ENCODE results near the gene SFXN2. TPM values are rescaled to one million over a fixed set of nuclear protein-coding genes. Genes with fewer than 3 reads are reported as not detected.

SFXN2 gene
- total RNA-seq, 4 donors from 2014 or later: 4.3 to 7.9 (median 5.0) TPM

DNA sequence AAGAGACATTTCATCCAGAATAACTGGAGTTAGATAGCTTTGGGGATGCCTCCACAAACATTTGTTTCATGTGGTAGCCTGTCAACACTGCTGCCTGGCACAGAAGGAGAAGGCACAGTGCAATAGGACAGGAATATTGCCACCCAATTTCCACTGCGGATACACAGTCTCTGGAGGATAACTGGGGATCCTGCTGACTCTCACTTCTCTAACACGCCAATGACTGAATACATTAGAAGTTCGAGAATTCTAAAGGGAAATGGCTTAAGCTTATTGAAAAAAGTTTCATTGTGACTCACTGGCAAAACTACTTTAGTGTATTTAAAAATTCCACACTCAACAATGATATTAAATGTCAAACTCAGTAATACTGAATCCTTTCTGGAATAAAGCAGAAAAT is 13.2 kb upstream of the SFXN2 start:
- no peak for ATAC-seq (ENCODE audit: low FRiP score)
- no peak for DNase-seq (ENCODE audit: low spot score)
- TF ChIP-seq, protein P1, sequence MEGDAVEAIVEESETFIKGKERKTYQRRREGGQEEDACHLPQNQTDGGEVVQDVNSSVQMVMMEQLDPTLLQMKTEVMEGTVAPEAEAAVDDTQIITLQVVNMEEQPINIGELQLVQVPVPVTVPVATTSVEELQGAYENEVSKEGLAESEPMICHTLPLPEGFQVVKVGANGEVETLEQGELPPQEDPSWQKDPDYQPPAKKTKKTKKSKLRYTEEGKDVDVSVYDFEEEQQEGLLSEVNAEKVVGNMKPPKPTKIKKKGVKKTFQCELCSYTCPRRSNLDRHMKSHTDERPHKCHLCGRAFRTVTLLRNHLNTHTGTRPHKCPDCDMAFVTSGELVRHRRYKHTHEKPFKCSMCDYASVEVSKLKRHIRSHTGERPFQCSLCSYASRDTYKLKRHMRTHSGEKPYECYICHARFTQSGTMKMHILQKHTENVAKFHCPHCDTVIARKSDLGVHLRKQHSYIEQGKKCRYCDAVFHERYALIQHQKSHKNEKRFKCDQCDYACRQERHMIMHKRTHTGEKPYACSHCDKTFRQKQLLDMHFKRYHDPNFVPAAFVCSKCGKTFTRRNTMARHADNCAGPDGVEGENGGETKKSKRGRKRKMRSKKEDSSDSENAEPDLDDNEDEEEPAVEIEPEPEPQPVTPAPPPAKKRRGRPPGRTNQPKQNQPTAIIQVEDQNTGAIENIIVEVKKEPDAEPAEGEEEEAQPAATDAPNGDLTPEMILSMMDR (IDR thresholded peaks at IDR 0.05): no peak

DNA sequence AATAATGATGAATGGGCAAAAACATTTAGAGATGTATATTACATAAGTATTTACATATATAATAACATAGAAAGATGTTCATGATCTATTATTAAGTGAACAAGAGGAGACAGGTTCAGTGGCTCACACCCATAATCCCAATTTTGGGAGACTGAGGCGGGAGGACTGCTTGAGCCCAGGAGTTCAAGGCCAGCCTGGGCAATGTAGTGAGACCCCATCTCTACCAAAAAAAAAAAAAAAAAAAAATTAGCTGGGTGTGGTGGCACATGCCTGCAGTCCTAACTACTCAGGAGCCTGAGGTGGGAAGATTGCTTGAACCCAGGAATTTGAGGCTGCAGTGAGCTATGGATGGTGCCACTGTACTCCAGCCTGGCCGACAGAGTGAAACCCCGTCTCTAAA is 12.6 kb upstream of the SFXN2 start:
- ATAC-seq (ENCODE audit: low FRiP score) (no peak), DNase-seq (ENCODE audit: low spot score) (no peak)
- TF ChIP-seq, protein P1 (IDR thresholded peaks at IDR 0.05): no peak

DNA sequence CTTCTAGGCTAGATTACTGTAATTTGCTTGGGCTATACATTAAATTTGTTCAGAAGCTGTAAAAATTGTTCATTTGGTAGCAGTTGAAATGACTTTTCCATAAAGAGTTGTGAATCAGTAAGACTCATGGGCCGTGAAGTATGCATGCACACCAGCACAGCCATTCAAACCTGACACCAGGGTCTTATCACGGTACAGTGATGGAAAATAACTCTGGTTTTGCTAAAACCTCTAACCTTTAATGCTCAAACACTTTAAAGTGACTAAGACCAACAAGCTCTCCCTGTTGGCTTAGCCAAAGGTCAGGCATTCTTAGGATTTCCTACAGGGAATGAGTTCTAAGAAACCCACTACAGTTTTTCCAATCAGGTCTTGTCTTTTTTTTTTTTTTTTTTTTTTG is 11.7 kb upstream of the SFXN2 start:
- TF ChIP-seq, protein P1 (IDR thresholded peaks at IDR 0.05): no peak
- no peak for DNase-seq (ENCODE audit: low spot score)
- ATAC-seq (ENCODE audit: low FRiP score): no peak

DNA sequence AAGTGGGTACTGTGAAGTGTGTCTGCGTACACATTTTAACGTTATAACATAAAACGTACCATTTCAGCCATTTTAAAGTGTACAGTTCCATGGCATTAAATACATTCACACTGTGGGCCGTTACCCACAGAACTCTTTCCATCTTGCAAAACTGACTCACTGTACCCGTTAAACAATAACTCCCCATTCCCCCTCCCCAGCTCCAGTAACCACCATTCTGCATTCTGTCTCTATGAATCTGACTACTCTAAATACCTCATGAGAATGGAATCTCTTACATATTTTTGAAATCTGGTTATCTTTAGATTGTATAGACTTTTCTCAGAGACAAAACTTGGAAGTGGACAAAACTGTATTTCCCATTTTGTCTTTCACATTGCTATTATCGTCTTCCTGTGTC is 9.5 kb upstream of the SFXN2 start:
- no peak for DNase-seq (ENCODE audit: low spot score)
- no peak for ATAC-seq (ENCODE audit: low FRiP score)
- TF ChIP-seq, protein P1 (IDR thresholded peaks at IDR 0.05): no peak

DNA sequence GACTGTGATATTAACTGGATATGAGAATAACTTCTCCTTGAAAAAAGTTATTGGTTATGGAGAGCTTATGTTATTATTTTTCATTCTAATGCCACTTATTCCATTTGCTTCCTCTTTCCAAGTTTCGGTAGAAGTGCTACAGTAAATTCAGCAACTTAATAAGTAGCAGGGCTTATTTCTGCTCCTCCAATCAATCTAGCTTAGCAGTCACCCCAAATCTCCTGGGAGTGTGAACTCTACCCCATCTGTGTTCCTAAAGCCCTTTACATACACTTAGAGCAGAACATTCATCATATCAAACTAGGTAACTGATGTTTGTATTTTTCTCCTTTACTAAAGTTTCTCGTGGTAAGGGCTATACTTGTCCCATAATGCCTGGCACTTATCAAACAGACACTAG is 8.9 kb upstream of the SFXN2 start:
- ATAC-seq (ENCODE audit: low FRiP score) (no peak), DNase-seq (ENCODE audit: low spot score) (no peak)
- TF ChIP-seq, protein P1 (IDR thresholded peaks at IDR 0.05): no peak

DNA sequence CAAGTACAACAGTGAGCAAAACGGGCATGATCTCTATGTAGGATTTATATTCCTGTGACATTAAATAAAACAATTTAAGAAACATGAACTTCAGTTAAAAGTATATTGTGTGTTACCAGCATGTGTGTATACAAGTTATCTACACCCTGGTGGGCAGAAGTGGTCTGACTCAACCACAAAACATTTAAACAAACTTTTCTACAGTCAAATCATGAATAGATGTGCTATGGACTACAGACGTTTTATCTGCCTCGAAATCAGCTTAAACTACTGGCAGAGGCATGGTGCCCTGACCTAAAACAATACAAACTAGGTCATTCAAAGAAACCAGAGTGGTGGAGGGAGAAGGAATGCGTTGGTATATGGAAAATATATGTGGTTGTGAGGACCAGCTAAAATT is 3.8 kb upstream of the SFXN2 start:
- ATAC-seq (ENCODE audit: low FRiP score) (no peak), DNase-seq (ENCODE audit: low spot score) (no peak)
- TF ChIP-seq, protein P1 (IDR thresholded peaks at IDR 0.05): no peak

DNA sequence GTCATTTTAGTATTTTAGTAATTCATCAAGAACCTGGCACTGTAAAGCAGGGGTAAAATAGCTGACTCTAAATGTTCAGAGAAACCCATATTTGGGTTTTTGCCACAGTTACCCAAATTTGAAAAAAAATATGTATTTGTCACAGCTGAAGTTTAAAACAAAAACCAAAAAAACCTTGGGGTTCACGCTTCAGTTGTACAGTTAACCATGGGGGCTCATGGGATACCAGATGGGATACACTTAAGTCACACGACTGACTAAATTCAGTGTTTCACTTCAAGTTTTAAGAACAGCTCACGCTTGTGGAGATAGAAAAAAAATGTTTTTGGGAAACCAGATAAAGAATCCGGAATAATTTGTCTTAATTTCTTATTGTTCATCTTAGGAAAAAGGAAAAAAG is 2.3 kb upstream of the SFXN2 start:
- DNase-seq (ENCODE audit: low spot score): no peak
- TF ChIP-seq, protein P1 (IDR thresholded peaks at IDR 0.05): no peak
- ATAC-seq (ENCODE audit: low FRiP score): no peak

Data from omental fat pad (tissue), 4 donors.